GM19372 (cell line): Measurements from ENCODE around the gene SFN.
A peak's percentile ranks its signal among the peaks of the same experiment; 100 is the strongest.
"Not testable (repeated sequence)": the region's sequence is repeated elsewhere in the genome, so short reads cannot be mapped to it uniquely, and the experiment has no call there.

Source experiments
- ATAC-seq: cut with Tn5 transposase; IDR thresholded peaks from one replicate; pipeline ENCODE4 v1.9.1; 2021; ENCODE audit warnings: mild to moderate bottlenecking, low read depth, moderate library complexity; ENCODE audit not compliant: unreplicated experiment

The SFN gene

DNA sequence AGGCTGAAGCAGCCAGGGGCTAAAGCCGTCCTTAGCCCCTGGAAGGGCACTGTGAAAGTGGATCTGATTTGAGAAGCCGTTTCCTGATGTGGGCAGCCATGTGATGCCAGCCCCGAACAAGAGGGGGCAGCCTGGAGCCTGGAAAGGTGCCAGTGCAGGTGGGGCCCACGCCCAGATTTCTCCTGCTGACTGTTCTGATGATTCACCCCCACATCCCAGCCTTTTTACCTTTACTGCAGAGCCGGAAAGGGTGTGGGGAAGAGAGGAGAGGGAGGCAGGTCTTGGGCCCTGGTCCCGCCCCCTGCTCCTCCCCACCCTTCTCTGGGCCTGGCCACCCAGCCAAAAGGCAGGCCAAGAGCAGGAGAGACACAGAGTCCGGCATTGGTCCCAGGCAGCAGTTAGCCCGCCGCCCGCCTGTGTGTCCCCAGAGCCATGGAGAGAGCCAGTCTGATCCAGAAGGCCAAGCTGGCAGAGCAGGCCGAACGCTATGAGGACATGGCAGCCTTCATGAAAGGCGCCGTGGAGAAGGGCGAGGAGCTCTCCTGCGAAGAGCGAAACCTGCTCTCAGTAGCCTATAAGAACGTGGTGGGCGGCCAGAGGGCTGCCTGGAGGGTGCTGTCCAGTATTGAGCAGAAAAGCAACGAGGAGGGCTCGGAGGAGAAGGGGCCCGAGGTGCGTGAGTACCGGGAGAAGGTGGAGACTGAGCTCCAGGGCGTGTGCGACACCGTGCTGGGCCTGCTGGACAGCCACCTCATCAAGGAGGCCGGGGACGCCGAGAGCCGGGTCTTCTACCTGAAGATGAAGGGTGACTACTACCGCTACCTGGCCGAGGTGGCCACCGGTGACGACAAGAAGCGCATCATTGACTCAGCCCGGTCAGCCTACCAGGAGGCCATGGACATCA, at the start of gene SFN:
TSS of gene SFN (plus strand) at position 369 of the 904 bp plus-strand sequence. CDS start at position 433, 64 bp downstream.
- ATAC-seq: no peak

DNA sequence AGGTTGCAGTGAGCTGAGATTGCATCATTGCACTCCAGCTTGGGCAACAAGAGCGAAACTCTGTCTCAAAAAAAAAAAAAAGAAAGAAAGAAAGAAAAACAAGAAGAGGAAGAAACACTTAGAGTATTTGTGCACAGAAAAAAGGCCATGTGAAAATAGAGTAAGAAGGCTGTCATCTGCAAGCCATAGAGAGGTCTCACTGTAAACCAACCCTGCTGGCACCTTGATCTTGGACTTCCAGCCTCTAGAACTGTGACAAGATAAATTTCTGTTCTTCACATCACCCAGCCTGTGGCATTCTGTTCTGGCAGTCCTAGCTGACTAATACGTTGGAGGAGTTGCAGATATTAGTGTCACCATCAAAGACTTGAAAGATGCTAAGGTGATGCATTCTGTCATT, 48.6 kb upstream of the SFN start:
- ATAC-seq: no peak

DNA sequence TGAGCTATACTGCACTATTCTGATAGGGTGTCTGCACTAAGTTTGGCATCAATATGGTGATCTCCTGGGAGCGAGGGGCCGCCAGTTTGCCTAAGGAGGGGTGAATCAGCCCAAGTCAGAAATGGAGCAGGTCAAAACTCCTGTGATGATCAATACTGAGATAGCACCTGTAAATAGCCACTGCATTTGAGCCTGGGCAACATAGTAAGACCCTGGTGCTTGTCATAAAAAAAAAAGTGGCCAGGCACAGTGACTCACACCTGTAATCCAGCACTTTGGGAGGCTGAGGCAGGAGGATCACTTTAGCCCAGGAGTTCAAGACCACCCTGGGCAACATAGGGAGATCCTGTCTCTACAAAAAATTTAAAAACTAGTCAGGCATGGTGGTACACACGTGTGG, 48.1 kb upstream of the SFN start:
- ATAC-seq: no peak

DNA sequence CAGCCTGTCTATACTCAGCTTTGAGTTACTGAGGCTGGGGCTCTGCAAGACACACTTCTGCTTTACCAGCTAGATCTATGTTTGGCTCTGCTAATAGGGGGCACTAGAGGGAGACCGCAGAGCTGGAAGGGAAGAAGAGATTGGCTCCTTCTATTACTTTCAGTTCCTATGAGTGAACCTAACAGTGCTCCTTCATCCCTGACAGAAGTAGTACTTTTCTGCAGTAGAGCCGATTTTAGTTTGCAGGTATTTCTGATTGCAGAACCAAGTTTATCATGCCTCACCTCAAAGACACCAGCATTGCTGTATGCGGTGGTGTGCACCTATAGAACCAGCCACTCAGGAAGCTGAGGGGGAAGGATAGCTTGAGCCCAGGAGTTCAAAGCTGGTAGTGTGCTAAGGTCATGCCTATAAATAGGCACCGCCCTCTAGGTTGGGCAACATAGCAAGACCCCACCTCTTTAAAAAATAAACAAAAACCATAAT, 42.1 kb upstream of the SFN start:
- ATAC-seq: no peak

DNA sequence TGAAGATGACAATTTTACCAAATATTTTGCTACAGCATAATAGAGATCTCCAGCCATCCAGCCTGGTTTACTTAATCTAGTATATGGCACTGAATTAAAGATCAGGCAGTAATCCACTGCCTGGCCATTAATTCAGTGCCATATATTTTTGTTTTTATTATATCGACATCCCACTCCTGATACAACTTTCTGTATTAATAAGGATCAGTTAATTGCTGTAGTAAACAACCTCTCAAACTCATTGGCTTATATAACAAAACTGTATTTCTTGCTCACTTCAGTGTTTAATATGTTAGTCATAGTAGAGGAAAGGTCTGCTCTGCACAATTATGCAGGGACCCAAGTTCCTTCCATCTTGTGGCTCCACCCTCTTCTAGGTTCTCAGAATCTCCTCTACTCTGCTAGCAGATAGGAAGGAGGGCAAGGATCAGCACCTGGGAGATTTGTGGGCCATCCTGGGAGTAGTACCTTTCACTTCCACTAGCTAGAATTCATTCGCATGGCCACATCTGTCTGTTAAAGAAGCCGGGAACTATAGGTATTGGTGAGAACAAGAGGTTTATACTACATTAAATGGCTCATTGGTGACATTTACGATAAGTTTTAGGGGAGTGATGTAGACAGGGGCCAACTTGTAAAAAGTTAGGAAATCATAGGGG, 40.1 kb upstream of the SFN start:
- ATAC-seq: no peak

DNA sequence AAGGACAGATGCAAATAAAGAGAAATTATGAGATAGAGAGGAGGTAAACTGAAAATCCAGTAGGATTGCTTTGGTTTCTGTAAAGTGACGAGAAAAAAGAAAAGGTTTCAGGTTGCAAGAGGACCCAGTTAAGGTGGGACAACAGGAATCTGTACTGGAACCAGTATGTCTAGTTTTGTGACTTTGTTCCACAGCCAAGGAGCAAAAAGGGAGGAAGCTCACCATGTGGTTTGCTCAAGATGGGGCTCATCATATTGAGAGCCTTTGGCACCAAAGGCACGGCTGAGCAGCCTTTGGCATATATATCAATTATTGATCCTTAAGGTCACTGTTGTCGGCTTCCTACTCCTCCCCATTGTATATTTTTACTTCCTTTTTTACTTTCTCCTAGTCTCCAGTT, 38.2 kb upstream of the SFN start:
- ATAC-seq: no peak

DNA sequence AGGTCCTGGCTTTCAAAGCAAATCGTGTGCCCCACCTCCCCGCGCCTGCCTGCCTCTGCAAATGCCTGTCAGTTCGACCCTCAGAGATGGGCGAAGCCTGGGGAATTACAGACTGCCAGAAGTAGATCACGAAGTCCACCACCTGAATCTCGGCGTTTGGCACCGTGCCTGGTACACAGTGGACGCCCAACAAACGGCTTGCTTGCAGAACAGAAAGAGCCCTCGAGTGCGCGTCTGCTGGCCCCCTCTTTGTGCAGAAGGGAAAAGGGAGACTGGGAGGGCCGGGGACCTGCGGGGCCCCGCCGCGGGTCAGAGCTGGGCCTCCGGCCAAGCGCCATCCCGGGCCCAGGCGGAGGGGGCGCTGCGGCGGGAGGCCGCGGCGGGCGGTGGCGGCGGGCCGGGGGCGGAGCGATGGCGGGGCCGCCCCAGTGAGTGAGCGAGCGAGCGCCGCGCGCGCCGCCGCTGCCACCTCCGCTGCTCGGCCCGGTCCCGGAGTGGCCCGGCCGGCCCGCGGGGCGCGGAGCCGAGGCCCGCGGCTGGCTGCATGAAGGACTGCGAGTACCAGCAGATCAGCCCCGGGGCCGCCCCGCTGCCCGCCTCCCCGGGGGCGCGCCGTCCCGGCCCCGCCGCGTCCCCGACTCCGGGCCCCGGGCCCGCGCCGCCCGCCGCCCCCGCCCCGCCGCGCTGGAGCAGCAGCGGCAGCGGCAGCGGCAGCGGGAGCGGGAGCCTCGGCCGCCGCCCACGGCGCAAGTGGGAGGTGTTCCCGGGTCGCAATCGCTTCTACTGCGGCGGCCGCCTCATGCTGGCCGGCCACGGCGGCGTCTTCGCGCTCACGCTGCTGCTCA, 36.5 kb upstream of the SFN start, which contains the start of gene ZDHHC18:
TSS of gene ZDHHC18 (plus strand) at position 428 of the 845 bp plus-strand sequence. CDS start at position 545, 117 bp downstream.
- peak; percentile 66 for ATAC-seq

DNA sequence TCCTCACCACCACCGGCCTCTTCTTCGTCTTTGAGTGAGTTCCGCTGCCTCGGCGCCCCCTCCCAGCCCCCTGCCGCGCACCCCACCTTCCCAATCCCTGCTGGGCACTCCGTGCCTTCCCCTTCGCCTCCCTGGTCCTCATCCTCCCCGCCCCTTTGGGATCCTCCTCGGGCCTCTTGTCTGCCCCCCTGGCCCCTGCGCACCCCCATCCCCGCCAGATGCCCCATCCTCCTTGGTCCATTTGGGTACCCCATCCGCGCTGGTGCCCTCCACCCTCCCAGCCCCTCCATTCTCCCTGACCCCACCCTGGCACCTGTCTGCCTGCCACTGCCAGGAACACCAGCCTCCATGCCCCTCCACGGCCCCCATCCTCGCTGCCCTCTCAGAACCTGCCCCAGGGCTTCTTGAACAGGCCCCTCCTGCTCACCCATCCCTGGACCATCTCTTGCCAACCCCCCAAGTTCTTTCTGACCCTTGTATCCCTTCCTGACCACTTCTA, 35.8 kb upstream of the SFN start:
- ATAC-seq: no peak

DNA sequence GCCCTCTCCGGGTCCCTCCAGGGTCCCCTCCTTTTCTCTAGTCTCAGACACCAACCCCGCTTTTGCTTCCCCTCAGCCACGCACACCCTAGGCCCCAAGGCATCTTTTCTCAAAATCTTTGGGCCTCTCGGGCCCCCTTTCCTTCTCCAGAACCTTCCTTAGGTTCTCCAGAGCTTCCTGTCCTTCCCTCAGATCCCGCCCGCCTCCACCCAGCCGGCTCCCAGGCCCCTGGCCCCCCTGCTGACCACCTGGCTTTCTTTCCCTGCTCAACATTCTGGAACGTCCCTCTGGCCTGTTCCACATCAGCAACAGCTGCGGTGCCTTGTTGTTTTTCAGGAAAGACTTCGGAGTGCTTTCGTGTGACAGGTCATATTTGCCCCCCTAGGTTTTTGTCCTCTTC, 35.3 kb upstream of the SFN start:
- no peak for ATAC-seq

DNA sequence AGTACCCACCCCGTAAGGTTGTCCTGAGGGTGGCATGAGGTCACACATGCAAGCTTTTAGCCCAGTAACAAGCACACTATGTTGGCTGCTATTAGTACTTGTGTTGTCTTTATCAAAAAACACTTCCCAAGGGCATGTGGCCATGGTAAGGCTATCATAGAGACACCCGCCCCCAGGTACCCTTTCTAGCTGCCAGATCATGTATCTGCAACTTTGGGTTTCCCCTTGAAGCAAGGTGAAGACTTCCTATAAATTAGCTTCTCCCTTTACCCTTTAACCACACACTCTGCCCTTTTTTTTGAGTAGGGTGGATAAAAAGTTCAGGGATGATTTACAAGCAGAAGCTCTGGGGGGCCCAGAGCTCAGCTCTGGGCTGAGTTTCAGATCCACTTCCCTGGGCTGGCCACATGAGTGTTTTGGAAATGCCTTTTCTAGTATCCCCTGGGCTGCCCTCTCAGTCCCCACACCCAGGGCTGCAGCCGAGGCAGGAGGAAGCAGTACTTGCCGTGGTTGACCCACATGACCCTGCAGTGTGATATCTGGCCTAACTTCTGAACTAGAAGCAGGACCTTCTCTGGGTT, 34.4 kb upstream of the SFN start:
- no peak for ATAC-seq

DNA sequence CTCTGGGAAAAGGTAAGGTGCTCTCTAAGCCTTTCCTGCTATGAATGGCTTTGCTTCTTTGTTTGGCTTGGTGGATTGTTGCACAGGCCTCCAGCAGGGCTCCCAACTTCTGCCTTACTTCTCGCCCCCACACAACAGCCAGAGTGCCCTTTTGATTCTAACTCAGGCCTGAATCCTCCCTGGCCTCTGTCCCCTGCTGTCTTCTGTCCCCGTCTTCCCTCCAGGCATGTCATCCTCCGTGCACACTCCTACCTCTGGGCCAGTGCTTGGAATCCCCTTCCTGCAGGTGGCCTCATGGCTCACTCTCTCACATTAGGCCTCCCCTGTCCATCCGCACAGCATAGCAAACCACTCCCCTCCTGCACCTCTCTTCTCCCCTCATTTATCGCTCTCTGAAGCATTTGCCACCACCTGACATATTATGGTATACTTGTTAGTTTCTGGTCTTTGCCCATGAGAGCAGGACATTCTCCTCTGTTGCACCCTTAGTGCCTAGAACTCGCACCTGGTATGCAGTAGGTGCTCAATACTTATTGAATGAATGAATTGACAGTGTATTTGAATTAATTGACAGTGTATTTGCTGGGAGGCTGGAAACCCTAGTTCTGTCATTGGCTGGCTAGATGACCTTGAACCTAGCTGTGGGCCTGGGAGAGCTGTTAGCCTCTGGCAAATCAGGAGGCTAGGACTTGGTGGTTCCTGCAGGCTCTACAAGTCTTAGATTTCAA, 33.6 kb upstream of the SFN start:
- no peak for ATAC-seq

DNA sequence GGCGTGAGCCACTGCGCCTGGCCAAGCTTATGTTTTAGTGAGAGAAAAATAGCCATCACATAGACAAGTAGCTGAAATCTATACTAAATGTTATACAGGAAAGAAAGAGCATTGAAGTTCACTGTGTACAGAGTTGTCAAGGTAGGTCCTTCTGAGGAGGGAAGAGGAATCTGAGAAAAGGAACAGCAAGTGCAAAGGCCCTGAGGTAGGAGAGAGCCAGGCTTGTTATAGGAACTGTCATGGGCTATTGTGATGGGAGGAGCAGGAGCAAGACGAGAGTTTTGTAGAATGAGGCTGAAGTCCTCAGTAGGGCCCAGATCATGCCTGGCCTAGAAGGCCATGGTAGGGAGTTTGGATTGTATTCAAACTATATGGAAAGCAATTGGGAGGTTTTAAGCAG, 31.9 kb upstream of the SFN start:
- ATAC-seq: no peak

DNA sequence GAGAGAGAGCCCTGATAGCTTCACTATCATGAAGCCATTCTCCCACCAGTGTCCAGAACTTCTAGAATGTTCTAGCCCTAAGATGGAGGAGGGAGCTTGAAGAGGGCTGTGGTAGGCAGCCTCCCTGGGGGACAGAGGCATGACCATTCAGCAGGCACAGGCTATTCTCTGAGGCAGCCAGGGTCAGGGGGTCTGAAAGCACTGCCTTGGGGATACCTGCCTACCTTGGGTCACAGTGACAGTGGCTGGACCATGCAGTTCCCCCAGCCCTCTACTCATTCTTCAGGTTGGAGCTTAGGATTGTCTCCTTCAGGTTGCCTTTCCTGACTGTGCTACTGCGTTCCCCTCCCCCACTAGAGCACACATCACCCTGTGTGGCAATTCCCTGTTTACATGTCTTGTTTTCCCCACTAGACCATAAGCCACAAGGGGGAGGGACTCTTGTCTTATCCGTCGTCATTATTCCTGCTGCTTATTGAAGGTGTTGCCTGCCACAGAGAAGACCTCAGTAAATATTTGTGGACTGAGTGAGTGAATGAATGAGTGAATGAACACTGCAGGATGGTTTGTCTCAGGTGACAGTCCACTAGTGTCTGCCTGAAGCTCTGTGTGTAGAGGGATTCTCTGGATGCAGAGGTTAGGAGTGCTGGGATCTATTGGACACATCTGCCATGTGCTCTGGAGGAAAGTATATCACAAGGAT, 31.3 kb upstream of the SFN start:
- ATAC-seq: no peak

DNA sequence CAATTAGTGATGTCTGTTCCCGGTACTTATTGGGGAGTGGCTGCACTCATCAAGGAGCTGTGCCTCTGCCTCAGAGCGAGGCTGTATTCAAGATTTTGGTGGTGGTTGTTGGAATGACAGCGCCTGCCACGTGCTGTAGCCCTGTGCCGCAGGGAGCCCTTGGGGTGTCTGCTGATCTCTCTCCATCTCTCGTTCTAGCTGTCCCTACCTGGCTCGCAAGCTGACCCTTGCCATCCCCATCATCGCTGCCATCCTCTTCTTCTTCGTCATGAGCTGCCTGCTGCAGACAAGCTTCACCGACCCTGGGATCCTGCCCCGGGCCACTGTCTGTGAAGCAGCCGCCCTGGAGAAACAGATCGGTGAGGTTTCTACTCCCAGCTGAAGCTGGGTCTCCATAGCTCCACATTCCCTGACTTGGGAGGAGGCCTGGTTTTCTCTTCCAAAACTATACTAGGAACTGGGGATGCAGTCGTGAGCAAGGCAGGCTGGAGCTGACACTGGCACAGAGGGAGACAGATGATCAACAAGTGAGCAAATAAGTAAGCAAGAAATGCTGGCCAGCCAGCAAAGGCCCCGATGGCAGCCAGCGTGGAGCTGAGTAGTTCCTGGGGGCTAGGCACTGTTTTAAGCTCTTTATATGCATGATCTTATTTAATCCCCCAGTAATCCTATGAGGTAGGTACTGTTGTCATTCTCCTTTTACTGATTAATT, 30.5 kb upstream of the SFN start:
- ATAC-seq: no peak

DNA sequence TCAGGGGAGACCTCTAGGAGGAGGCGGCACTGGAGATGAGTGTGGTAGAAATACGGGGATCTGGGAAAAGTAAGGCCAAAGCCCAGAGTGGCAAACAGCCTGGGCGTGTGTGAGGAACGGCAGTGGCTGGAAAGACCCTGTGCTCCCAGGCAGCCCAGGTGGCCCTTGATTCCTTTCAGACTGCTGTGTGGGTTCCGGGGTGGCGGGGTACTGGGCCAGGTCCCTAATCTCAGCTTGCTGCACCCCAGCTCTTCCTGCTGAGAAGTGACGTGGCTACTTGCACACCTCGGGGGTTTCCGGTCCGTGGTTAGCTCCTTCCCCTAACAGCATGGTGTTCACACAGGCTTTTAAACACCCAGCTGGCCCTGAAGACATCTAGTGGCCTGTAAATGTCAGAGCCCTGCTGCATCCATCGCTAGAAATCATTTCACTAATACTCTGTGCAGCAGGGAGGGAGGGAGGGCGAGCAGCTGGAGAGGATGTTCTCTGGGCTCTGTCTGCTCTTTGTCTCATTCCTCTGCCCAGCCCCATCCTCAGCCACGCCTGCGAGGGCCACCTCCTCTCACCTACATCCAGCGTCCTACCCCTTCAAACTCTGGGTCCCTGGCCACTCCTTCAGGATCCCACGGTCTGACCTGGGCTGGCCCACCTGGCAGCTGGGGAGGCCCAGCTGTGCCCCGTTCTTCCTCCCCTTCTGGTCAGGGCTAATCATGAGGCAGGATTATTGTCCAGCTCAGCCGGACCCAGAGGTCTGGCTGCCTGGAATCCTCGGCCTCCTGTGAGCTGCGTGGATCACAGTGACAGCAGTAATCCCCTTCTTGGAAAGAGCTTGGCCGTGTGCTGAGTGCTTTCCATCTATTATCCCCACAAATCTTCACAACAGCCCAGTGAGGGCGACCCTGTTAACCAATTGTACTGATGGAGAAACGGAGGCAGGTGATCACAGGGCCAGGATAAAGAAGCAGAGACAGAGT, 29.2 kb upstream of the SFN start:
- peak; percentile 67 for ATAC-seq

DNA sequence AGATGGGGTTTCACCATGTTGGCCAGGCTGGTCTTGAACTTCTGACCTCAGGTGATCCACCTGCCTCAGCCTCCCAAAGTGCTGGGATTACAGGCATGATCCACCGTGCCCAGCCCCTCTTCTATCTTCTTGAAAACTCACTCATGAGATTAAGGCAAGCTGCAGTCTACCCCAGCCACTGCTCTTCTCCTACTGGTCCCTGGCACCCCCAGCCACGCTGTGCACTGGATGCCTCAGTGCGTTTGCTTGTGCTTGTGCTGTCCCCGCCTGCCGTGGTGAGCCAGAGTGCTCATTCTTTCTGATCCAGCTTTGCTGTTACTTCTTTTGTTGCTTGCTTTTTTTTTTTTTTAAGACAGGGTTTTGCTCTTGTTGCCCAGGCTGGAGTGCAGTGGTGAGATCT, 25.3 kb upstream of the SFN start:
- not testable (repeated sequence) for ATAC-seq
